HG03108 (cell line): ENCODE data around the gene NPM1.
"Not testable (repeated sequence)": the region's sequence is repeated elsewhere in the genome, so short reads cannot be mapped to it uniquely, and the experiment has no call there.

ENCODE experiments used
- ATAC-seq: cut with Tn5 transposase; IDR thresholded peaks from one replicate; pipeline ENCODE4 v1.9.1; 2021; ENCODE audit warnings: moderate library complexity; ENCODE audit not compliant: unreplicated experiment

The NPM1 gene, protein sequence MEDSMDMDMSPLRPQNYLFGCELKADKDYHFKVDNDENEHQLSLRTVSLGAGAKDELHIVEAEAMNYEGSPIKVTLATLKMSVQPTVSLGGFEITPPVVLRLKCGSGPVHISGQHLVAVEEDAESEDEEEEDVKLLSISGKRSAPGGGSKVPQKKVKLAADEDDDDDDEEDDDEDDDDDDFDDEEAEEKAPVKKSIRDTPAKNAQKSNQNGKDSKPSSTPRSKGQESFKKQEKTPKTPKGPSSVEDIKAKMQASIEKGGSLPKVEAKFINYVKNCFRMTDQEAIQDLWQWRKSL

DNA sequence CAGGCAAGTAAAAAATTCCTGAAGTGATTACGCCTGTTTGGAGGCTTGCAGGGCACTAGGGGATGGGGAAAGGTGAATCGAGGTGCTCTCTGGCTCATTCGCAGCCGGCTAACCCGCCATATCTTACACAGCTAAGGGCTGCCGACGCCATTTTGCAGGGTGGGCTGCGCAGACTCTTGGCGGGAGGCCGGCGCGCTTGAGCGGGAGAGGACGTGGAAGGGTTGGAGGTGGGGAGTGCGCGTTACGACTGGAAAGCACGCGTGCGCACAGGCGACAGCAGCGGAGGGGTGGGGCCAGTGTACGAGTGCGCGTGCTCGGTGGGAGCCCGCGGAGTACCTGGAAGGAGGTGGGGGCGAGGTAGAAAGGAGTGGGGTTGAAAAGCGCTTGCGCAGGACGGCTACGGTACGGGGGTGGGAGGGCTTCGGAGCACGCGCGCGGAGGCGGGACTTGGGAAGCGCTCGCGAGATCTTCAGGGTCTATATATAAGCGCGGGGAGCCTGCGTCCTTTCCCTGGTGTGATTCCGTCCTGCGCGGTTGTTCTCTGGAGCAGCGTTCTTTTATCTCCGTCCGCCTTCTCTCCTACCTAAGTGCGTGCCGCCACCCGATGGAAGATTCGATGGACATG, at the start of gene NPM1:
NPM1 (plus strand) TSS at position 505 of the 625 bp plus-strand sequence; CDS start at position 605, 100 bp downstream.
- ATAC-seq, result peak; percentile 80

DNA sequence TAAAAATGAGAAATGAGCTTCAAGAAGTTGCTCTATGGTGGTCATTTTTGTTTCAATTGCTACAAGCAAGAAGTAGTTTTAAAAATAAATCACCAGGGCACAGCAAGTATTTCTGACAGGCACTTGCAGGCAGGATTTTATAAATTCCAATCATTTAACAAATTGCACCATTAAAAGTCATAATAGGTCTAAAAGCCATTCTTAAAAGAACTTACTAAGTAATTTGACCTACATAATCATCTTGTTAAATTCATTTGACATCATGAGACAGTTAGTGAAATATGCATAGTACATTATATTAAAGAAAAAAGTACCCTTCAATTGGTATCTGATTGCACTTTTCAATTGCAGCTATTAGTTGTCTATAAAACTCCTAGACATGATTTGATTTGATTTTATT, 47.6 kb upstream of the NPM1 start:
- no peak for ATAC-seq

DNA sequence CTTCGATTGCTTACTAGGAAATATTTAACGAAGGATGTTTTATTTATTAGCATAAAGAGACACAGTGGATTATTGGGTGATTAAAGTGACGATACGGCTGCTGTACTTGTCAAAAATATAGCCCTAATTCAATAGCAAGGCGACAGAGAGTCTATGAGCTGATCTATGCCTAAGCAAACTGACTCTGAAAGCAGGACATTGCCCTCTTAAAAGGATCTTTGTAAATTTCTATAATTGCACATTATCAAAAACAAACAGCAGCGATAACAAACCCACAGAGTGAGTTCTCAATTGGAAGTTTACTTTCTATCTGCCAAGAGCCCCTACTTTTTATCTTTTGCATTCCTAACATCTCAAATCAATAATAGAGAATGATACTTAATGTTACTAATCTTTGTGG, 47.2 kb upstream of the NPM1 start:
- no peak for ATAC-seq

DNA sequence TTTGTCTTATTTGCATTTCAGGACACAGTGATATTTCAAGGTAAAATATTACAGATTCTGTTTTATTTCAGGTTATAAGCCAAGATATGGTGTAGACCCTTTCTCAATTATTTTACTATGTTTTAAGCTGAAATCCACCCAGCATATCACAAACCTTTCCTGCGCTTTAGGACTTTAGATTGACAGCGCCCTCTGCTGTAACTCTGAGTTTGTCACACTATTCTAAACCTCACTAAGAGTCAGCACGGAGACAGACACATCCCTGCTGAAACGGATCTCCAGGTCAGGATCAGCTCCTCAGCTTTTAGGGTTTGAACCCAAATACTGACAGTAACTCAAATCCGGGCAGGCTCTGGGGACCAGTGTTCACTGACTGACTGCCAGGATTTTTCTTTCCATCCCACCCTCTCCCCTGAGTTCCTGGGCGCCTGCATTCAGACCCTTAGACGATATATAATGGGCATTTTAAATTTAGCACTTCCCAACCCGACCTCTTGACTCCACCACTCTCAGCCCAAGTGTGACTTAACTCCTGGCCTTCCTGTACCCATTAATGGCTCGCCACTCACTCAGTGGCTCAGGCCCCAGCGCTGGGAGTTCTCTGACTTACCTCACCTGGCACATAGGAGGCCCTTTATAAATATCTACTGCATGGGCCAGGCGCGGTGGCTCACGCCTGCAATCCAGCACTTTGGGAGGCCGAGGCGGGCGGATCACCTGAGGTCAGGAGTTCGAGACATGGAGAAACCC, 45.1 kb upstream of the NPM1 start:
- peak; percentile 67 for ATAC-seq

DNA sequence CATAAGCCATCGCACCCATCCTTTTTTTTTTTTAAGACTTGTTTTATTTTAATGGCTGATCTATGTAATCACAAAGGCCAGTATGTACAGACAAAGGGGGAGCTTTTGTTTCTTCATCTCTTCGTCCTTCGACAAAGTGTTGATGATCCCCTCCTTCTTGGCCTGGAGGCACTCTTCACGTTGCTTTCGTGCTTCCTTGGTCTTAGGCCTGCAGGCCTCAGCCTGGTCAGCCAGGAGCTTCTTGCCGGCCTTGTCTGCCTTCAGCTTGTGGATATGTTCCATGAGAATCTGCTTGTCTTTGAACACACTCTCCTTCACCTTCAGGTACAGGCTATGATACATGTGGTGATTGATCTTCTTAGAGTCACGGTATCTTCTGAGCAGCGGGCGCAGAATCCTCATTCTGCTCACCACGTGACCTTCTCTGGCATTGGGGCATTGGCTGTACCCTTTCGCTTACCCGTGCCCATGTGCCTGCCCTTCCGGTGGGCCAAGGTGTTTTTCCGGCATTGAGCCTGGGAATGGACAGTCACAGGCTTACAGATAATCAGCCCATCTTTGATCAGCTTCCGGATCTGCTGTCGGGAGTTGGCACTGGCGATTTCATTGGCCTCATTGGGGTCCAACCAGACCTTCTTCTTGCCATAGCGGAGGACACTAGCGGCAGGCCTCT, 42.6 kb upstream of the NPM1 start:
- ATAC-seq, result no peak

DNA sequence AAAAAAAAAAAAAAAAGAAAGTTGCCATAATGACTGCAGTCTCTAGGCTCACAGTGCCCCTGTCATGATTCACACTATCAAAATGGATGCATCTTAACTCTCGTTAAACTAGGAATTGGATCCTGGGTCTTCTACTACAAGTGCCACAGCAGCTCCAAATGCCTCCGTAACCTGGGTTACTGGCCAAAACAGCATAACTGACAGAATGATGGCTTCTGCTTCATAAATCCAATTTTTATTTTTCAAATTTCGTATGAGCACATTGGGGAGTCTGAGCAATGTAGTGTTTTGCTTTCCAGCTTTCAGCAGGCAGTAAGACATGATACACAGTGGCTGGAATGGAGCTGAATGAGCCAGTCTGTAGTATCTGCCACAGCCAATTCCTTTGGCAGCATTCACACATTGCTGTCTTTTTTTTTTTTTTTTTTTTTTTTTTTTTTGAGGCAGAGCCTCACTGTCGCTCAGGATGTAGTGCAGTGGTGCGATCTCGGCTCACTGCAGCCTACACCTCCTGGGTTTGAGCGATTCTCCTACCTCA, 36.0 kb upstream of the NPM1 start:
- no peak for ATAC-seq

DNA sequence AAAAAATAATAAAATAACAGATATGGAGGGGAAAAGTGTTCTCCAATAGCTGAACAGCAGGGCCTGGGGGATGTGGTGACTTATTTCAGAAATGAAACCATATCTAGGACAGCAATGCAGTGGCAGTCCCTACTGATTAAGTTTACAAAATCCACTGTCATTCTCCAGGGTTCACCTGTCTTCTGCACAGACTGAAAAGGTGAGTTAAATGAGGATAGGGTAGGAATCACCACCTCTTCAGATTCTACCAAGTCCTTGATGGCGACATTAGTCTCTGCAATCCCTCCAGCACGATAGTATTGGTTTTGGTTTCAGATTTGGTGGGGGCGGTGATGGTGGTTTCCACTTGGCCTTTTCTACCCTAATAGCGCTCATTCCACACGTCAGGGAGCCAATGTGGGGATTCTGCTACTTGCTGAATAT, 32.3 kb upstream of the NPM1 start:
- ATAC-seq, result peak; percentile 78

DNA sequence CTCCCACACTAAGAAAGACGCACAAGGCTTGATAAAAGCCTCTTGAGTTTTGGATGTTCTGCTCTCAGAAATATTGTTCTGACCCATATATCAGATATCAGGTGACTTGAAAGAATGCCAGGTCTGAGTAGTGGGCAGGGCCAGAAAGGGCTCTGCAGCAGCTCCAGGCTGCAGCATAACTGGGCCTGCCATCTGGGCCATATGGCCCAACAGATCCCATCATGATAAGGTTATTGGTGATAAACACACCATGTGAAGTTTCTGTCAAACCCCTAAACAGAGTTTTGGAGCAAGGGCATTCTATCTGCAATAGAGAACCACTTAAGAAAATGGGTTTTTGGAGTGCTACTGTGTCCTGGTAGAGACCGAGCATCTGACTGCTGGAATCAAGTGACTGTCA, 29.8 kb upstream of the NPM1 start:
- ATAC-seq, result no peak

DNA sequence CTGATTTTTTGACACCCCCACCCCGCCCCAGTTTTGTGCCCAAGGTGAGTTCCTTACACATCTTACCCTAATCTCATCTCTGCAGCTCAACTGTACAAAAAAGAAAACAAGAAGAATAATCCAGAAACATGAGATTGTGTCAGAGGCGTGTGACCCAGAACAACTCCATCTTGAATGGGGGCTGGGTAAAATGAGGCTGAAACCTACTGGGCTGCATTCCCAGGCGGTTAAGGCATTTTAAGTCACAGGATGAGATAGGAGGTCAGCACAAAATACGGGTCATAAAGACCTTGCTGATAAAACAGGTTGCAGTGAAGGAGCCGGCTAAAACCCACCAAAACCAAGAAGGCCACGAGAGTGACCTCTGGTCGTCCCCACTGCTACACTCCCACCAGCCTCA, 26.5 kb upstream of the NPM1 start:
- not testable (repeated sequence) for ATAC-seq

DNA sequence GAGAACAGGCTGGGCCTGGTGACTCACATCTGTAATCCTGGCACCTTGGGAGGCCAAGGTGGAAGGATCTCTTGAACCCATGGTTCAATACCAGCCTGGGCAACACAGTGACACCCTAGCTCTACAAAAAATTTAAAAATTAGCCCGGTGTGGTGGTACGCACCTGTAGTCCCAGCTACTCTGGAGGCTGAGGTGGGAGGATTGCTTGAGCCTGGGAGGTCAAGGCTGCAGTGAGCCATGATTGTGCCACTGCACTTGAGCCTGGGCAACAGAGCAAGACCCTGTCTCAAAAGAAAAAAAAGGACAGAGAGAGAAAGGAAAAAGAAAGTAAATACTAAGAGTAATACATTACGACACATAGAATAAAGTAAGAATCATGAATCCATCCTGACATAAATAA, 24.4 kb upstream of the NPM1 start:
- ATAC-seq, result not testable (repeated sequence)

DNA sequence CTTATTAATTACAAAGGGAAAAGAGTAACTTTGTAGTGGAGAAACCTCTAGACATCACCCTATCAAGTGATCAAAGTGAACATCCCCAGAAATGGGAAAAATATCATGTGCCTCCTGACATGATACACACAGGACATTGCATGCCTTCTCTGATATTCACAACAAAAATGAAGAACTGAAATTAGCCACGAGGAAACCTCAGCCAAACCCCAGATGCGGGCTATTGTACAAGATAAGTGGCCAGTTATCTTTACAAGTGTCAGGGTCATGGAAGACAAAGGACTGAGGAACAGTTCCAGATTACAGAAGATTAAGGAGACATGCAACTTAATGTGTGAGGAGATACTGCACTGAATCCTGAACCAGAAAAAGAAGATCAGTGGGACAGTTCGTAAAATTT, 23.8 kb upstream of the NPM1 start:
- ATAC-seq, result no peak

DNA sequence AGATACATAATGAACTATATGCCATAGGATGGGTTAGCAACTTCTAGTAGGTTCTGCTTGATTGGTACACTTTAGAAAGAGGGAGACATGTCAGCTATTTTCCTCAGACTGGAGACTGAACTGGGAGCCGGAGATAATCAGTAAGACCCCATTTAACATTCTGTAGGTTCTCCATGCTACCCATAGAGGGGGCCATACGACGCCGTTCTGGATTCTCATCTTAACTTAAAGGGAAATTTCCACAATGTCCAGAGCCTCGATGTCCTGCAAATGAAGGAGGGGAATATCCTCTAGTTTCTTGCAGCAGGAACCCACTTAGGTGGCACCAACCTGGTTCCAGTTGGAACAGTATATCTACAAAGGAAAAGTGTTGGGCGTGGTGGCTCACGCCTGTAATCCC, 22.3 kb upstream of the NPM1 start:
- ATAC-seq, result no peak

DNA sequence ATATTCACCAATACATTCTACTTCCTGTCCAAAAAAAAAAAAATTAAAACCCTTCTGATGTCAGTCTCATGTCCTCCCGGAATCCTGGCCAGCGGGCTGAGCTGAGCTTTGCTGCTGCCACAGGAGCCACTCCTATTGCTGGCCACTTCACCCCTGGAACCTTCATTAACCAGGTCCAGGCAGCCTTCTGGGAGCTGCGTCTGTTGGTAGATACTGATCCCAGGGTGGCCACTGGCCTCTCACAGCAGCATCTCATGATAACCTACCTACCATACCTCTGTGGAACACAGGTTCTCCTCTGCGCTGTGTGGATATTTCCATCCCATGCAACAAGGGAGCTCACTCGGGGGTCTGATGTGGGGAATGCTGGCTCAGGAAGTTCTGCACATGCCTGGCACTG, 21.0 kb upstream of the NPM1 start:
- ATAC-seq, result no peak

DNA sequence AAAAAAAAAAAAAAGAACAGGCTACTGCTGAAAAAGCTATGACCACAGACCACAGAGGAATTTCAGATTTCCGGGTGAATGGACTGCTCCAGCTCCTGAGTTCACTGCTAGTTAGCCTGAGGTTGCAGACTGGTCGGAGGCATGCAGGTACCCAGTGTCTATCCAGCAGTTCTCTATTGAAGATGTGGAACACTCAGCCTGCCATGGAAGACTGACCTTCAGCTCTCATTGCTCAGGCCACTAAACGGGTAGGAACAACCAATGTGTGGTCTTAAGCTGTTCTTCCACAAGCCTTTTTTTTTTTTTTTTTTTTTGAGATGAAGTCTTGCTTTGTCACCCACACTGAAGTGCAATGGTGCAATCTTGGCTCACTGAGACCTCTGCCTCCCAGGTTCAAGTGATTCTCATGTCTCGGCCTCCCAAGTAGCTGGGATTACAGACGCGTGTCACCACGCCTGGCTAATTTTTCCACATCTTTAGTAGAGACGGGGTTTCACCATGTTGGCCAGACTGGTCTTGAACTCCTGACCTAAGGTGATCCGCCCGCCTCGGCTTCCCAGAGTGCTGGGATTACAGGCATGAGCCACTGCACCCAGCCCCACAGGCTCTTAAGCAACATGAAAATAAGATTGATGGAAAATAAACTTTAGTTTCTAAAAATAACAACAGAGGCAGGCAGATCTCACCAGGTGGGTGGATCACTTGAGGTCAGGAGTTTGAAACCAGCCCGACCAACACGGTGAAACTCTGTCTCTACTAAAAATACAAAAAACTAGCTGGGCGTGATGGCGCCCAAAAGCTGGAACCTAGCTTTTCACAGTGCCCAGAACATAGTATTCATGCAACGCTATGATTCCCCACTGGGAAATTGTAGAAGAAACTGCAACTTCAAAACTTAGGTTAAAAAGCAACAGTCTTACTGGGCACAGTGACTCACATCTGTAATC, 20.0 kb upstream of the NPM1 start:
- ATAC-seq, result no peak

DNA sequence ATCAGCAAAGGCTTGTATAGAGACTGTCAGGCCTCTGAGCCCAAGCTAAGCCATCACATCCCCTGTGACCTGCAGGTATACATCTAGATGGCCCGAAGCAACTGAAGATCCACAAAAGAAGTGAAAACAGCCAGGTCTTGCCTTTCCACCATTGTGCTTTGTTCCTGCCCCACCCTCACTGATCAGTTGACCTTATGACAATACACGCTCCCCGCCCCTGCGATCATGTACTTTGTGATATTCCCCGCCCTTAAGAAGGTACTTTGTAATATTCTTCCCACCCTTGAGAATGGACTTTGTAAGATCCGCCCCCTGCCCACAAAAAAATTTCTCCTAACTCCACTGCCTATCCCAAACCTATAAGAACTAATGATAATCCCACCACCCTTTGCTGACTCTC, 18.6 kb upstream of the NPM1 start:
- ATAC-seq, result no peak

DNA sequence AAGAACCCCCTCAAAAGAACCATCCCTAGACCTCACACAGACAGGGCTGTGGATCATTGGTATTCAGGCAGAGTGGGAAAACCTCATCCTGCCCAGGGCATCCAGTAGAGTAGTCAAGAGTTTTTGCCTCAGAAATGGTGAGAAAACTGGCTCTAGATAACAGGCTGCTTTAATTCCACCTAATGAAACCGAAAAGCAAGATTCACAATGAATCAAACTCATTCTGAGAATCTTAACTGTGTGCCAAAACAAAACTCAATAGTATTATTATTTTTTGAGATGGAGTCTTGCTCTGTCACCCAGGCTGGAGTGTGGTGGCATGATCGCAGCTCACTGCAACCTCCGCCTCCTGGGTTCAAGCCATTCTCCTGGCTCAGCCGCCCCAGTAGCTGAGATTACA, 17.8 kb upstream of the NPM1 start:
- no peak for ATAC-seq

DNA sequence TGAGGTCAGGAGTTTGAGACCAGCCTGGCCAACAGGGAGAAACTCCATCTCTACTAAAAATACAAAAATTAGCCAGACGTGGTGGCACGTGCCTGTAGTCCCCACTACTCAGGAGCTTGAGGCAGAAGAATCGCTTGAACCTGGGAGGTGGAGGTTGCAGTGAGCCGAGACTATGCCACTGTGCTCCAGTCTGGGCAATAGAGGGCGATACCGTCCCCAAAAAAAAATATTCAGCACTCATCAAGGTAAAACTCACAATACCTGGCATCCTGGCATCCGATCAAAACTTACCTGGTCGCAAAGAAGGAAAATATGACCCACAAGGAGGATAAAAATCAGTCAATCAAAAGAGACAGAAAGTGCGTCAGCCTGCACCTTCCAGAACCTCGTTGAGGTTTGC, 16.8 kb upstream of the NPM1 start:
- ATAC-seq, result not testable (repeated sequence)

DNA sequence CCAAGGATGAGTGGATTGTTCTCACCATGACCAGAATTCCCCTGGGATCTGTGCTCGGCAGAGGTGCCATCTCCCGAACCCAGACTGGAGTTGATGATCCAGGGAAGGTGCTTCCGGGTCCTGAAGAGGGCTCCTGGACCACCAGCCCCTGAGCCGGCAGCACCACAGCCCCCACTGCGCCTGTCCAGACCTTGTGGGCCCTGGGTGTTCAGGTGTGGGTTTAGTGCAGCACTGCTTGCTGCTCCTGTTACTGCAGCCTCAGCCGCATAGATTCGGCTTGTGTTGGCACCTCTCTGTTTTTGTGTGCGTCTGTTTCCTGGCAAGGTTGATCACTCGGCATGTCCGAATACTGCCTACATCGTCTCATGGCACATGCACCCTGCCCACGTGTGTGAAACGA, 16.3 kb upstream of the NPM1 start:
- ATAC-seq, result no peak

DNA sequence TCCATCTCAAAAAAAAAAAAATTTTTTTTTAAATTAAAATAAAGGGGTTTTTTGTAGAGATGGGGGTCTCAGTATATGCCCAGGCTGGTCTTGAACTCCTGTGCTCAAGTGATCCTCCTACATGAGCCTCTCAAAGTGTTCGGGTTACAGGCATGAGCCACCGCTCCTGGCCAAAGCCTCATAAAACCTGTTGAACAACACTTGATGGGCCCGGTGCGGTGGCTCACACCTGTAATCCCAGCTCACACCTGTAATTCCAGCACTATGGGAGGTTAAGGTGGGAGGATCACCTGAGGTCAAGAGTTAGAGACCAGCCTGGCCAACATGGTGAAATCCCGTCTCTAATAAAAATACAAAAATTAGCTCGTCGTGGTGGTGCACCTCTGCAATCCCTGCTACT, 7.7 kb upstream of the NPM1 start:
- no peak for ATAC-seq

DNA sequence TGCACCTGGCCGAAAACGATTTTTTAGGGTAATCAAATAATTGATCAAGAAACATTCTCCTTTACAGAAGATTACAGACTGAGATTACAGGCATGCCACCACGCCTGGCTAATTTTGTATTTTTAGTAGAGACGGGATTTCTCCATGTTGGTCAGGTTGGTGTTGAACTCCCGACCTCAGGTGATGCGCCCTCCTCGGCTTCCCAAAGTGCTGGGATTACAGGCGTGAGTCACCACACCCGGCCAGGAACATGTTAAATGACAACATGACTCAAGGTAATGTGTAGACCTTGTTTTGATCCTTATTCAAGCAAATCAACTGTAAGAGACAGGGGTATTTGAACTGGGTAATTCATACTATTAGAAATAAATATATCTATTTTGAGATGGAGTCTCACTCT, 3.2 kb upstream of the NPM1 start:
- not testable (repeated sequence) for ATAC-seq
